NCI-H187 treated with DMSO at 0.1 percent for 48 hours (cell line): ENCODE data around the gene ZNRF3.
"Not testable (repeated sequence)": the region's sequence is repeated elsewhere in the genome, so short reads cannot be mapped to it uniquely, and the experiment has no call there.

ENCODE experiments used
- DNase-seq: peaks from one replicate; lab custom pipeline; 2025; lab: John Stamatoyannopoulos, UW

The ZNRF3 gene

GRCh38 chr22:28908810-28909209, 25.4 kb downstream of the ZNRF3 start:
- not testable (repeated sequence) for DNase-seq

- DNase-seq = no peak
These were observed 26.0 kb downstream of the ZNRF3 start for GRCh38 chr22:28909375-28909774.

DNA sequence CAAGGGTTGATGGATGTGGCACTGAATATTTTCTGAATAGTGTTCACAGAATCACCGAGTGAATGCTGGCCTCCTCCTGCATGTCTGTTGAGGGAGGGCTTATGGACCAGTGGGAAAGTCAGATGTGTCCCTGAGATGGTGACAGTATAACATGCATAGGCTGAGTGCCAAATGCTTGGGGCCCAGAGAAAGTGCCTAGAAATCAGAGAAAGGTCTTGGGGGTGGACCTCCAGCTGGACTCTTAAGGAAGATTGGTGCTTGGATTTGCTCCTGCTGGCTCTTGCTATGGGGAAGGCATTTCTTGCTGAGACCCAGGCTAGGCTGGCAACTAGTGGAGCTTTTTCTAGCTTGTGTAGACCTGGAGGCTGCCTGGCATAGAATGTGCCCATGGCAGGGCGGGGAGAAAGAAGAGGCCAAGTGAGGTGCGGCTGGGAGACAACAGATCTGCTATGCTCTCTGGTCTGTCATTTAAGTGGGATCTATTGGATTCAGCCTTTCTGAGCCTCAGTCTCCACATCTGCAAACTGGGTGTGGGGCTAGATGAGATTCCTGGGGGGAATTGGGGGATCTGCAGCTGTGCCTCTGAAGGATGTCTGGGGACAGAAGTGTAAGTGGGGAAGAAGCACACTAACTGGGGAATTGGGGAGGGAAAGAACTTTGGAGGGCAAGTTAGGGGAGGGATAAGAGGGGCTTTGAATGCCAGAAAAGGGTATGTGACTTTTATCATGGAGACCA, 27.4 kb downstream of the ZNRF3 start:
- DNase-seq = no peak

GRCh38 chr22:28911304-28911690, 27.9 kb downstream of the ZNRF3 start:
- DNase-seq = no peak

- no peak for DNase-seq
These were observed 28.7 kb downstream of the ZNRF3 start for GRCh38 chr22:28911777-28912669.

DNA sequence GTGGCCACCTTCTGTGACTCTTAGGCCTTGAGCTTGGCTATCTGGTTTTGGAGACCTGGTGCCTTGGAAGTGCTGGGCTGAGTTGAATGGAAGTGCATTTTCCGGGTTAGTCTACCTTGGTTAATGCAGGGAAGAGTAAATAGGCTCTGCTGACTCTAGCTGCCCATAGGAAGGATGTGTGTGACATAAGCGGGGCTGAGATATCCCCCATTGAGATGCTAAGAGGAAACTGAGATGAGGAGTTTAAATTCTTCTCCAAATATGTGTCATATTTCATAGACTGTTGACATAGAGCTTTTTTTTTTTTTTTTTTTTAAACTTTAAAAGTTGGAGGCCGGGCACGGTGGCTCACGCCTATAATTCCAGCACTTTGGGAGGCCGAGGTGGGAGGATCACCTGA, 30.8 kb downstream of the ZNRF3 start:
- DNase-seq = no peak

- DNase-seq = no peak
These were observed 32.6 kb downstream of the ZNRF3 start for GRCh38 chr22:28915969-28916368.

GRCh38 chr22:28917747-28918549, 34.6 kb downstream of the ZNRF3 start:
- DNase-seq = peak; percentile 61

DNA sequence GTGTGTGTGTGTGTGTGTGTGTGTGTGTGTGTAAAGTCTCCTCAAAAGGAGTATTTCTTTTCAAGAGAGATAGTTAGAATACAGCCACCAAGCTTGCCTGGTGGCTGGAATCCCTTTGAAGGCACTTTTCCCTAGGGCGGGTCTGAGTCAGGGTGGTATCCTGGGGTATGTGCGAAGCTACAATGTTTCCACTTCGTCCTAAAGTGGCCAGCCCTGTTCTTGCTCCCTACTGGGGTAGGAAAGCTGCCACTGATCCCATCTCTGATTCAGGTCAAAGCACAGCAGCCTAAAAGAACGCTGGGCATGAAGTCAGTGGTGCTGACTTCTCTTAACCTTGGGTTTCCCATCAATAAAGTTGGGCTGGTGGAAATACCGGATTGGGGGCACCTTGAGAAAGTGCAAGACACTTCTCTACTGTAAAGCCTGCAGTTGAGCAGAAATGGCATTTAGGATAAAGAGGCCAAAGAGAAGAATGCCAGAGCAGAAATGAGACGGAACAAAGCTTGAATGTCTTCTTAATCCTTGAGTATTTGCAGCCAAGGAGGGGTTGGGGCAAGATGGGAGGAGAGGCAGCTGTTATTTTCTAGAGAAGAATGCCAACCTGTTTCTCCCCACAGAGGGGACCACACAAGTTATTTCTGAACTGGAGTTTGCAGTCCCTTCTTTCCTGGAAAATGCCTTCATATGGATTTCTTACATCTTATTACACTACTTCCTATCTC, 35.3 kb downstream of the ZNRF3 start:
- no peak for DNase-seq

DNA sequence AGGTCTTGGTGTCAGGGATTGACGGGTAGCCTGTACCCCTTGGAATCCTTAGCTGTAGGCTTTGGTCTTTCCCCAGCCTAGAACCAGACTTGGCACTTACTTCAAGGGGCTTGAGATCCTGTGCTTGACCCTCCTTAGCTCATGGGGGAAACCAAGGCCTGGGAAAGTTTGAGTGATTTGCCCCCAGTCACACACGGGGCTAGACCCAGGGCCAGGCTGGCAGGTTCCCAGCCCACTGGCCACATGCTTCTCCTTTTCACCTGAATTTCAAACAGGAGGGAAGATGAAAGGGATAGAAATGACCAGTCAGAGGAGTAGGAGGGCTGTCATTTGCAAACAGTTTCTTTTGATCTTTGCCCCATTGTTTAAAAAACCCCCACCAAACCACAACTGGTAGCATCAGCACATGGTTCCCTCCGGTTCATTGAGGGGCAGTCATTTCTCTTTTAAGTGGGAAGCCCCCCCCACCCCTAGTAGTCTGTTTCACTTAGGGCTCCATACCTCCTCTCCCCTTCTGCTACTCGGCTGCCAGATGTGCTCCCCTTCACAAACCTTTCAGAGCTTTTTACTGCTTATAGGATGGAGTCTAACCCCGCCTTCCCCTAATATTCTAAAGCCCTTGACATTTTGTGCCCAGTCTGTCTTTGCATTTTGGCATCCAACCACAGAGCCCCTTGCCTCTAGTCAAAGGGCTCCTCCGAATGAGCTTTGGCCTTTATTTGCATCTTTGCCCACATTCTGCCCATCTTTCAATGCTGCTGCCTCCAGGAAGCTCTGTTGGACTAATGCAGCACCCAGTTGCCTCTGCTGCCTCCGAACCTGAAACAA, 37.6 kb downstream of the ZNRF3 start:
- DNase-seq = no peak

DNA sequence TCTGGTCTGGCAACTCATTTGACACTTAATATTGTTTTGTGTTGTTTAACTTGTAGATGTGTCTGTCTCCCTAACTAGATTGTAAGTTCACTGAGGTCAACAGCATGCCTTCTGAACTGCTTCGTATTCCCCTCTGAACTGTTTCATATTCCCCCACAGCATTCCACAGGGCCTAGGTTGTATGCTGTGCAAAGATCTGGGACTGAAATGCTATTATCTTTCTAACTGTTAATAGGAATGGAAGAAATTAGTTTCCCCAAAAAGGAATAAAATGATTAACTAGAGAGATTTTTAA, 38.2 kb downstream of the ZNRF3 start:
- DNase-seq = no peak

- DNase-seq = no peak
These were observed 39.3 kb downstream of the ZNRF3 start for GRCh38 chr22:28922540-28923244.

- DNase-seq = no peak
These were observed 40.7 kb downstream of the ZNRF3 start for GRCh38 chr22:28923826-28924732.

DNA sequence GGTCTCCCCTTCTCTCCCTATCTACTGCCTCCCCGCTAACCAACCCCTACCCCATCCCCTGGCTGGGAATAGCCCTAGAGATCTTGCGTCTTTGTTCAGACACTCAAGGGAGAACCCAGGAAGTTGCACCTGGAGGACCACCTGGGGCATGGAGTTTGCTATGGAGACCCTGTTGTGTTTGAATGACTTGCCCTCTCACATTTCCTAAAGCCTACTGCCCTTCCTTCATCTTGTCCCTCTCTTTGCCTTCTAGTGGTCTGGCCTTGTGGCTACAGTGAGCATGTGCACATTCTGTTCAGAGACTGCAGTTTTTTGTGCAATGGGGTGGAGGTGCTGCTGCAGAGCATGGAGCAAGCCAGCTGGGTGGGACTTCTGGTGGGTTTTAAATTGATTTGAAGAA, 42.5 kb downstream of the ZNRF3 start:
- DNase-seq = no peak

DNA sequence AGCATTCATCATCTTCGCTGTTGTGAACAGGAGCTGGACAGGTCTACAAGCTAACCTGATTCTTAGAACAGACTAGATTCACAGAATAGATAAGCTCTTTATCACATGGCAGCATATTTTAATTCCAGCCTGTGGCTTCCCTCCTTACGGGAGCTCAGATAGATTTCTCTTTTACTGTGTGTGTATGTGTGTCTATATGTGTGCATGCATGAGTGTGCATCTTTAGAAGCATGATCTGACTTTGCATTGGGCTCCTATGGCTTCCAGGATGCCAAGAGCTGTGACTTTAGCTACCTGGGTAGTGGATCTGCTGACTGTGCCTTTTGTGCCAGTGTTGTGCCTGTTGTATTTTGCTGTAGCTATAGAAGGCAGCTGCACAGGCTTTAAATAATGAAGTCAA, 44.3 kb downstream of the ZNRF3 start:
- no peak for DNase-seq

GRCh38 chr22:28929197-28929596, 45.8 kb downstream of the ZNRF3 start:
- no peak for DNase-seq

- peak; percentile 47 for DNase-seq
These were observed 47.1 kb downstream of the ZNRF3 start for GRCh38 chr22:28930357-28931007.

GRCh38 chr22:28931844-28932567, 48.6 kb downstream of the ZNRF3 start:
- no peak for DNase-seq
